Effector CD4-positive, alpha-beta T cell (primary cell): Measurements from ENCODE around the gene RREB1.

Experiments used
- DNase-seq: peaks from one replicate; pipeline ENCODE4 v3.0.0-alpha.2; 2020
- total RNA-seq: gene quantifications from one replicate; lab custom pipeline; 2026; lab: John Stamatoyannopoulos, UW

The RREB1 gene
- total RNA-seq: 117 reads per million, percentile 85 among the genes with 10 or more reads in this experiment

DNA sequence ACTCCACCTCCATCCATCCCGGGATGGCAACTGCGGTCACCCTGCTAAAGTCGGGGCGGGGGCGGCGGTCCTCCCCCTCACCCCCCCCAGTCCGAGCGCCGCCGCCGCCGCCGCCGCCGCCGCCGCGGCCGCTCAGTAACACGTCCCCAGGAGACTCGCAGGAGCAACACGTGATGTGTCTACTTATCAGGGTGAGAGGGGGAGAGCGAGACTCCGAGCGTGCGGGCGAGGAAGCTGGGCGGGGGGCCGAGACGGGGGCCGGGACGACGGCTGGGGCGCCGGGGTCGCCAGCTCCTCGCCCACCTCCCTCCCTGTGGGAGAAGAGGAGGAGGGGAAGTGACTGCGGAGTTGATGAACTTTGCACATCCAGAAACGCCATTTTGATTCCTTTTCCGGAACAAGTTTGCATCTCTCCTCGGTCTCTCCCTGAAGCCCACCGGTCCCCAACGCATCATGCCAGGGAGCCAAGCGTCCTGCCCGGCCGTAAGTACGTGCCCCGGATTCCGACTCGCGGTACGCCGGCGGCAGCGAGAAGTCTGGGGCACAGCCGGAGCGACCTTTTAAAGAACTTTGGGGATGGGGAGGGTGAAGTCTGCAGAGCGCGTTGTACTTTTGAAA, at the start of gene RREB1:
RREB1 (plus strand) TSS at position 384 of the 618 bp plus-strand sequence. CDS start 73,951 bp downstream, outside the sequence.
- peak; percentile 48 for DNase-seq

DNA sequence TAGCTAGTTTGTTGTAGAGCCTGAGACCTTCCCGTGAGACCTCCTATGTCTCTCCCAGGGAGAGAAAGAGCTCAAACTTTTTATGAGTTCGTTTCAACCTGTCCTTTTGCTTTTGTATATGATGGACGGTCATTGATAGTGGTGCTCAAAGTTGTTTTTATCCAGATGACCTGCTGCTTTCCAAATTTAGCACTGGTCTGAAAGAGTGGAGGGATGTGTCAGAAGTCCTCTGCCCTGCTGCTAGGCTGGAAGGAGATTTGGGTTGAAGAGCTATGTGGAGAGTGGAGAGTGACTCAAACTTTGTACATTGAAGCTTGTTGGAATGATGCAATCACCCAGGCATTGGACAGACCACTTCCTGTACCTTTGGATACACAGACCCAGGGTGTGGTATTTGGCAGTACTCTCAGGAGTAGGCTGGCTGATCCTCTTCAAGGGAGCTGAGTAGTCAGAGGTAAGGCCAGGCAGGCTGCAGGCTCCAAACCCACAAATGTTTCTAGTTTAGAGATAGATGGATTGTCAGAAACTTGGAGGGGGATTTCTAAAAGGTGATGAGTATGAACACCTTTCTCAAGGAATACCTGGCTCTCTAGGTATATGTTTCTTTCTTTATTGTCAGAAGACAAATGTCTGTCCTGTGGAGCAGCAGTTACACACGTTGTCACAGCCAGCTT, 49.4 kb upstream of the RREB1 start:
- no peak for DNase-seq

DNA sequence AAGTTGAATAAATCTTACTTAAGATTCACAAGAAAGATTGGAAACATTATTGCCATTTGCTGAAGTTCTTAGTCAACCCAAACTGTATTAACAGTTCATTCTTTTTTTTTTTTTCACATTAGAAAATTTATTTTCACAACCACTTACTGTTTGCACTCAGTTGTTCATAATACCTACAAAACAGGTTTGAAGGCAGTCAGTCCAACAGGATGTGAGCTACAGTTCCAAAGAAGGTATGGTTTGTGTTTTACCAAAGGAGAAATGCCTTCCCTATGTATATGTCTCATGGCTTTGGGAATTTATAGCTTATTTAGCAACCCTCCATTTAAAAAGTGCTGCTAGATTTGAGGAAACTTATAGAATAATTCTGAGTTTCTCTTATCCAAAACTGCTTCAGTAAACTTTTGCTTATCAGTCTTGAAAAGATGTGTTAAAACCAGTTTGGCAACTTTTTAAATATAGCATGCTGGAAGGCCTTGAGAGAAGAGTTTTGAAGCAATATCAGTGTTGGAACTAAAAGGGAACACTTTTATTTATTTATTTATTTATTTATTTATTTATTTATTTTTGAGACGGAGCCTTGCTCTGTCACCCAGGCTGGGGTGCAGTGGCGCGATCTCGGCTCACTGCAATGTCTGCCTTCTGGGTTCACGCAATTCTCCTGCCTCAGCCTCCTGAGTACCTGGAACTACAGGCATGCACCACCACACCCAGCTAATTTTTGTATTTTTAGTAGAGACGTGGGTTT, 46.8 kb upstream of the RREB1 start:
- DNase-seq: no peak

DNA sequence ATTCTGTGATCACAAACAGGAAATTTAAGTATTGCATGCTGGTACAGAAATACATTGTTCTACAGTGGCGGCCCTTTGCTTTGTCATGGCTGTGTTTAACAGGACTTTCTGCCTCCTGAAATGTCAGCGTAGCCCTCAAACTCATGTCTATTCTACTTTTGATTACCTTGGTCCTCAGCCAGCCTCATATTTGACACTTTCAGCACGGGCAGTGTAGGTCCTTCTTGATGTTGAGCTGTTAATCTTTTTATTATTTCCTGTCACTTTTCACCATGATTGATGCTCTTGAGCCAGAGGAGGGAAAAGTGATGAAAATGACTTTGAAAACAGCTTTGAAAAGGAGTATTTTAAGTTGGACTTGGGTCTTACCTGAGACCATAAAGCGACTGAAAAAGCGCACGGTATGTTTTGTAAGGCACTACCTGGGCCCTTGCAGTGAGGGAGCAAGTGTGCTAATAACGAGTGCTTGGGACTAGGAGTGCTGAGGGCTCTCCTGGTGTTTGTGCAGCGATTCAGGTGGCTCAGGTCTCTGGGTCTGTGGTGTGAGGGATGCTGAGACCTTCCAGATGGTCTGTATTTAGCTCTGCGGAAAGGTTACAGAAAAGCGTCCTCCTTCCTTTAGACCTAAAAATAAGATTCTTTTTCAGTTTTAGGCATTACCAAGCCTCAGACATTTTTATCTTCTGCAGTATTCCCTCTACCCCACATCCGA, 45.2 kb upstream of the RREB1 start:
- no peak for DNase-seq

DNA sequence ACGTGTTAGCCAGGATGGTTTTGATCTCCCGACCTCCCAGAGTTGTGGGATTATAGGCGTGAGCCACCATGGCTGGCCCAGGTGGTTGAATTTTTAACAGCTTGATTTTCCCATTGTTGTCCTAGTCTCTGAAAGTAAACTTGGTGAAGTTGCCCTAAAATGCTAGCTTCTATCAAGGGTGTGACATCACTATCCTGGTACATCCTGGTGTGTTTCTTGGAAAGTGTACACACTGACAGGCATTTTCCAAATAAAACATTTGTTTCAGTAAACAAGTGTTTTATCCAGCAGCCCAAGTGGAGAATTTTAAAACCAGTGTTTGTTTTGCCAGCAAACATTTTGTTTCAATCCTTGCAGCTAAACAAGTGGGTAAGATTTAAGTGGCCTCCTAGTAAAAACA, 40.5 kb upstream of the RREB1 start:
- DNase-seq: no peak

DNA sequence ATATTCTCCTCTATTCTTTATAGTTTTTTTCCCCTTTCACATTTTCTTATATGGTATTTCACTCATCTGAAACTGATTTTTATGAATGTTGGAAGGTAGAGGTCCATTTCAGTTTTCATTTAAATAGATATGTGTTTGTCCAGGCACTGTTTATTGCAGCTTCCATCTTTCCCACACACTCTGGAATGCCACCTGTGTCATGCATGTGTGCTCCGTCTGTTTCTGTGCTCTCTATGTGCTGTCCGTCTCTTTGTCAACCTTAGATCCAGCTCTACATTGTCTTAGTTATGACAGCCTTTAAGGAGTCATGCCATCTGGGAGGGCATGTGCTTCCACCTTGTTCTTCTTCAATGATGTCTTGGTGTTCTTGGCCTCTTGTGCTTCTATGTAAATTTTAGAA, 36.4 kb upstream of the RREB1 start:
- no peak for DNase-seq

DNA sequence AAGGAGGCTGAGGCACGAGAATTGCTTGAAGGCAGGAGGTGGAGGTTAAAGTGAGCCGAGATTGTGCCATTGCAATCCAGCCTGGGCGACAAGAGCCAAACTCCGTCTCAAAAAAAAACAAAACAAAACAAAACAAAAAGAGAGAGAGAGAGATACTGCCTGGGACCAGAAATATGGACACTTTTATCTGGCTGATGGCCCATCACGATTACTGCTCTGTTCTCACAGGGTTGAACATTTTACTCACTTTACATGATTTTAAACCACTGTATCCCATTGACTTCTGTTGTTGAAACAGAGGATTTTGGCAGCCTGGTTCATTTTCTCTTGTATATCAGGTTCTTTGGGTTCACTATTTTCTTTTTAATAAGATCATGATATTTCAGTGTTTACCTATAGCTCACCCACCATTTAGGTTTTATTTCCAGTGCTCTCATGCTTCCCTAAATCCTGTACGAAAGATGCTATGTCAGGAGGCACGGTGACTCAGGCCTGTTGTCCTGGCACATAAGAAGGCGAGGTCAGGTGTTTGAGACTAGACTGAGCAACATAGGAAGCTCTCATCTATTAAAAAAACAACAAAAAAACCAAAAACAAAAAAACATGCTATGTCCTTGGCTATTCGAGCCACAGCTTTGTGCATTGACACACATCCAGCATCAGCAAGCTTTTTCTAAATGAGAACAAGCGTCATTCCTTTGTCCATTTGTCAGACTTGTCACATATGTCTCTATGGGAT, 34.5 kb upstream of the RREB1 start:
- DNase-seq: no peak

GRCh38 chr6:7073821-7074525, 33.8 kb upstream of the RREB1 start:
- peak; percentile 16 for DNase-seq

DNA sequence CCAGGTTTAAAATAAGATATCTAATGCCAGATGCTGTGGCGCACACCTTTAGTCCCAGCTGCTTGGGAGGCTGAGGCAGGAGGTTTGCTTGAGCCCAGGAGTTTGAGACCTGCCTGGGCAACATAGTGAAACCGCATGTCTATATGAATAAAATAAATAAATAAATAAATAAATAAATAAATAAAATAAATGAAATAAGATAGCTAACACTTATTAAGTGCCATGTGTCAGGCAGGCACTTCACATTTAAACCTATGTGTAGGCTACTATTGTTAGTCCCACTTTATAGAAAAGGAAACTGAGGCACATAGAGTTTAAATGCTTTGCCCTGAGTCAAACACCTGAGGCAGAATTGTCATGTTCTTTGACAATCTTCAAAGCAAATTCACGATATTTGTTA, 32.9 kb upstream of the RREB1 start:
- DNase-seq: no peak

DNA sequence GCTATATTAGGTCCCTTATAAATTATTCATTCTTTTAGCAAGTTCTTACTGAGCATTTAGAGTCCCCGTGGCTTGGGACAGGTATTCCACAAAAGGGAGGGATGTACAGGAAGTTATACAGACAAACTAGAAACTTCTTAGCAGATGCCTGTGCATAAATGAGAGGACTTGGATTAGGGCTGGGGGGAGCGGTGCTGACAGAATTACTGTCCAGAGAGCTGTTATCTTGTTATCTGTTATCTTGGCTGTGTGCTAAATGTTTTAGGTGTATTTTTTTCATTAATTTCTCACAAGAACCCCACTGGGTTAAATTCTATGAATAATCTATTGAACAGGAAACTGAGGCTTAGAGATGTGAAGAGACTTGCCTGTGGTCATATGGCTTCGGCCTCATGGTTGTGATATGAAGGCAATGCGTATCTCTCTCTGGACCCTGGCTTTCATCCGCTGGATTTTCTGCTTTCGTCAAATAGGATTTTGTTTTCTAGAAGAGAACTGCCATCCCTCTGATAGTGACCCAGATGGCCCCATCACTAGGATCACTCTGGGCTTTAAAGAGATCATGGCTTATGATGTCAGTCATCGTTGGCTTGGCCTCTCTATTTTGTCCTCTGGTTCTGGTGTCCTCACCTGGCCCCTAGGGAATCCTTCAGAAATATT, 32.3 kb upstream of the RREB1 start:
- no peak for DNase-seq

- no peak for DNase-seq
These were observed 29.9 kb upstream of the RREB1 start for GRCh38 chr6:7077856-7078255.

GRCh38 chr6:7078856-7079255, 28.9 kb upstream of the RREB1 start:
- DNase-seq: no peak

GRCh38 chr6:7080311-7080710, 27.4 kb upstream of the RREB1 start:
- DNase-seq: no peak

- no peak for DNase-seq
These were observed 21.9 kb upstream of the RREB1 start for GRCh38 chr6:7085911-7086310.

DNA sequence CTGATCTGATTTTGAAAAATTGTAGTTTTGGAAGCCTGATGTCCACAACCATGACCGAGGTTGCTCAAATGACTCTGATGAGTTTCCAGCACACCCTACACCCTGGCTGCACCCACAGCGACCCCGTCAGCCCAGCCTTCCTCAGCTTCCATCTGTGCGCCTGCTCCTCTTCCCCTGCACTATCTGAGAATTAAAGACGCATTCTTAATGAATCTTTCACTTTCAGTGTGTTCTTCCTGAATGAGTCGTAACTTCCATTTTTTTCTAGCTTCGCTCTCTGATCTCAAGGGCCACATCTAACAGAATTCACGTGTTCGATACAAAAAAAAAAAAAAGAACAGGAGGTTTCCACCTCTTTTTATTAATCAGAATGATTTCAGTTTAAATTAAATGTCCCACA, 21.3 kb upstream of the RREB1 start:
- DNase-seq: no peak

GRCh38 chr6:7087066-7087465, 20.7 kb upstream of the RREB1 start:
- DNase-seq: no peak

GRCh38 chr6:7087491-7087979, 20.2 kb upstream of the RREB1 start:
- peak; percentile 11 for DNase-seq

DNA sequence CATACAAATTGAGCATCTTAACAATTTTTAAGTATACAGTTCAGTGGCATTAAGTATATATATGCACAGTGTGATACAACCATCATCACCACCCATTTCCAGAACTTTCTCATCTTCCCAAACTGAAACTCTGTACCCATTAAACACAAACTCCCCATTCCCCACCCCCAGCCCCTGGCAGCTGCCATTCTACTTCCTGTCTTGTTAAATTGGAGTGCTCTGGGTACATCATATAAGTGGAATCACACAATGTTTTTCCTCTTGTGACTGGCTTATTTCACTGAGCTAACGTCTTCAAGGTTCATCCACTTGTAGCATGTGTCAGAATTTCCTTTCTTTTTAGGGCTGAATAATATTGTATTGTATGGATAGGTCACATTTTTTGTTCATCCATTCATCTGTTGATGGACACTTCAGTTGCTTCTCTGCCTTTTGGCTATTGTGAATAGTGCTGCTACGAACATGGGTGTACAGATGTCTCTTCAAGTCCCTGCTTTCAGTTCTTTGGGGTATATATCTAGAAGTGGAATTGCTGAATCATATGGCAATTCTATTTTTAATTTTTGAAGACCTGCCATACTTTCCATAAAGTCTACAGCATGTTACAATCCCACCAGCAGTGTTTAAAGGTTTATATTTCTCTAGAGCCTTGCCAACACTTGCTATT, 19.6 kb upstream of the RREB1 start:
- DNase-seq: no peak

DNA sequence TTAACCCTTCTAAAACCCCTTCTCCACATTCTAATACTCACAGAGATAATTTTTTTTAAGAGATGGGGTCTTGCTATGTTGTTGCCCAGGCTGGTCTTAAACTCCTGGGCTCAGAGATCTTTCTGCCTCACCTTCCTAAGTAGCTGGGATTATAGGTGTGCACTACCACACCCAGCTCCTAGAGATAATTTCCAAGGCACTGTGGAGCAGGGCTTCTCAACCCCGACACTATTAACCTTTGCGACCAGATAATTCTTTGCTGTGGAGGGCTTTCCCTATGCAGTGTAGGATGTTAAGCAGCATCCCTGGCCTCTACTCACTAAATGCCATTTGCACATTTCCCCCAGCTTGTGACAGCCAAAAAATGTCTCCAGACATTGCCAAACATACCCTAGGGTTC, 8.8 kb upstream of the RREB1 start:
- no peak for DNase-seq

- DNase-seq: no peak
These were observed 7.5 kb upstream of the RREB1 start for GRCh38 chr6:7100072-7100752.
